ENCODE results near the gene FHDC1.

DNA sequence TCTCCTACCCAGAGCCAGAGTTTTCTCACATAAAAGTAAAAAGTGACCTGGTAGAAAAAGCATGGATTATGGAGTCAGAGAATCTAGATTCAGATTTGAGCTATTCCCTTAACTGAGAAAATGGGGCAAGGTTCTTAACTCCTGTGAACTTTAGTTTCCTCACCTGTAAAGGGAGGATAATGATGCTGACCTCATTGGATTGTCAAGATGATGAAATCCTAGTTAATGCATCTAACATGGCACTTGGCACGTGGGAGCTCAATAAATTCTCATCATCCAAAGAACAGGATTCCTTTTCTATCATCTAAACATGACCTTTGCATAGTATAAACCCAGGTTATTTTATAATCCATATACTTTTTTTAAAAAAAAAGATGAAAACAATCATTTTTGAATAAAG, 18.6 kb downstream of the FHDC1 start:
- TF ChIP-seq POLR2AphosphoS5 (IDR thresholded peaks at IDR 0.05; ENCODE audit: low read depth, low read length) (no peak), TAF1 (IDR thresholded peaks at IDR 0.05; ENCODE audit: borderline replicate concordance, insufficient read depth, low read length) (no peak), FOXP2 (optimal IDR thresholded peaks at IDR 0.05; ENCODE audit: borderline replicate concordance, extremely low read depth, extremely low read length, insufficient read depth) (no peak)
- TF ChIP-seq, protein P1, sequence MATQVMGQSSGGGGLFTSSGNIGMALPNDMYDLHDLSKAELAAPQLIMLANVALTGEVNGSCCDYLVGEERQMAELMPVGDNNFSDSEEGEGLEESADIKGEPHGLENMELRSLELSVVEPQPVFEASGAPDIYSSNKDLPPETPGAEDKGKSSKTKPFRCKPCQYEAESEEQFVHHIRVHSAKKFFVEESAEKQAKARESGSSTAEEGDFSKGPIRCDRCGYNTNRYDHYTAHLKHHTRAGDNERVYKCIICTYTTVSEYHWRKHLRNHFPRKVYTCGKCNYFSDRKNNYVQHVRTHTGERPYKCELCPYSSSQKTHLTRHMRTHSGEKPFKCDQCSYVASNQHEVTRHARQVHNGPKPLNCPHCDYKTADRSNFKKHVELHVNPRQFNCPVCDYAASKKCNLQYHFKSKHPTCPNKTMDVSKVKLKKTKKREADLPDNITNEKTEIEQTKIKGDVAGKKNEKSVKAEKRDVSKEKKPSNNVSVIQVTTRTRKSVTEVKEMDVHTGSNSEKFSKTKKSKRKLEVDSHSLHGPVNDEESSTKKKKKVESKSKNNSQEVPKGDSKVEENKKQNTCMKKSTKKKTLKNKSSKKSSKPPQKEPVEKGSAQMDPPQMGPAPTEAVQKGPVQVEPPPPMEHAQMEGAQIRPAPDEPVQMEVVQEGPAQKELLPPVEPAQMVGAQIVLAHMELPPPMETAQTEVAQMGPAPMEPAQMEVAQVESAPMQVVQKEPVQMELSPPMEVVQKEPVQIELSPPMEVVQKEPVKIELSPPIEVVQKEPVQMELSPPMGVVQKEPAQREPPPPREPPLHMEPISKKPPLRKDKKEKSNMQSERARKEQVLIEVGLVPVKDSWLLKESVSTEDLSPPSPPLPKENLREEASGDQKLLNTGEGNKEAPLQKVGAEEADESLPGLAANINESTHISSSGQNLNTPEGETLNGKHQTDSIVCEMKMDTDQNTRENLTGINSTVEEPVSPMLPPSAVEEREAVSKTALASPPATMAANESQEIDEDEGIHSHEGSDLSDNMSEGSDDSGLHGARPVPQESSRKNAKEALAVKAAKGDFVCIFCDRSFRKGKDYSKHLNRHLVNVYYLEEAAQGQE (IDR thresholded peaks at IDR 0.05; ENCODE audit: insufficient read depth in 1 of 2, low read depth in 2 of 2, low read length in 2 of 2): no peak
